C1 segment of cervical spinal cord (tissue), 14 donors: ENCODE measurements around the gene MTCL1.

Experiments
- DNase-seq, 14 donors: peaks; one replicate each; lab custom pipeline; 2025; lab: John Stamatoyannopoulos, UW

The MTCL1 gene

GRCh38 chr18:8769509-8770095 lies 64.2 kb downstream of the MTCL1 start:
- peak in 3 of 14 donors; percentile 41 to 95 (median 56) for DNase-seq

- DNase-seq: no peak
Measured at GRCh38 chr18:8770657-8771056, 65.3 kb downstream of the MTCL1 start.

GRCh38 chr18:8771930-8772329 lies 66.6 kb downstream of the MTCL1 start:
- peak in 10 of 14 donors; percentile 9 to 99 (median 29) for DNase-seq

GRCh38 chr18:8773980-8774379 lies 68.6 kb downstream of the MTCL1 start:
- no peak for DNase-seq

- DNase-seq: no peak
Measured at GRCh38 chr18:8776013-8776943, 70.9 kb downstream of the MTCL1 start.

GRCh38 chr18:8777846-8778245 lies 72.5 kb downstream of the MTCL1 start:
- DNase-seq: no peak

GRCh38 chr18:8778386-8778785 lies 73.0 kb downstream of the MTCL1 start:
- DNase-seq: no peak

GRCh38 chr18:8778824-8779223 lies 73.5 kb downstream of the MTCL1 start:
- DNase-seq: no peak

GRCh38 chr18:8779251-8779650 lies 73.9 kb downstream of the MTCL1 start:
- no peak for DNase-seq

GRCh38 chr18:8780227-8780626 lies 74.9 kb downstream of the MTCL1 start:
- DNase-seq: no peak

GRCh38 chr18:8781671-8782070 lies 76.3 kb downstream of the MTCL1 start:
- no peak for DNase-seq

- DNase-seq: peak in 1 of 14 donors; percentile 95
Measured at GRCh38 chr18:8783335-8783993, 78.1 kb downstream of the MTCL1 start.

GRCh38 chr18:8783994-8784530 lies 78.7 kb downstream of the MTCL1 start:
- DNase-seq: no peak

- no peak for DNase-seq
Measured at GRCh38 chr18:8785261-8785660, 79.9 kb downstream of the MTCL1 start.

GRCh38 chr18:8785855-8786482 lies 80.6 kb downstream of the MTCL1 start:
- no peak for DNase-seq

GRCh38 chr18:8786483-8787370 lies 81.4 kb downstream of the MTCL1 start:
- peak in 1 of 14 donors; percentile 10 for DNase-seq

GRCh38 chr18:8787371-8787670 lies 82.0 kb downstream of the MTCL1 start:
- DNase-seq: peak in 2 of 14 donors; percentile 28 to 32

GRCh38 chr18:8787794-8788193 lies 82.4 kb downstream of the MTCL1 start:
- peak in 2 of 14 donors; percentile 42 to 44 for DNase-seq

- DNase-seq: no peak
Measured at GRCh38 chr18:8788503-8789429, 83.4 kb downstream of the MTCL1 start.
